ENCODE results near the gene TMPRSS3.

The TMPRSS3 gene

DNA sequence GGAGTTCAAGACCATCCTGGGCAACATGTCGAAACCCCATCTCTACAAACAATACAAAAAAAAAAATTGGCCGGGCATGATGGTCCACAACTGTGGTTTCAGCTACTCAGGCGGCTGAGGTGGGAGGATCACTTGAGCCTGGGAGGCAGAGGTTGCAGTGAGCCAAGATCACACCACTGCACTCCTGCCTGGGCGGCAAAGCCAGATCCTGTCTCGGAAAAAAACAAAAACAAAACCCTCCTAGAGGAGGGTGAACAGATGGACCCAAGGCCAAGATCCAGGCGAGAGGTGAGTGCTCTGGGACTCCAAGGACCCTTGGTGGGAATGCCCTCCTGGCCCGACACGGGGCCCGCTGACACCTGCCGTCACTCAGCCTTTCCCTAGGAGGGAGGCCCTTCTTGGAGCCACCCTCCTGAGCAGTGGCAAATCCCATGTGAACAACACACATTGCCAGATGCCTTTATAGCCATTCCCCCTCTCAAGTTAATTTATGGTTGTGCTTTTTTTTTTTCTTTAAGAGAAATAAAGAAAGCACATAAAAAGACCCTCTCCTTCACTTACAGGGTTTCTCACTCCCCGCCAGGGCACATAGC, 45.4 kb downstream of the TMPRSS3 start:
- DNase-seq (ENCODE audit: low read depth): no peak

DNA sequence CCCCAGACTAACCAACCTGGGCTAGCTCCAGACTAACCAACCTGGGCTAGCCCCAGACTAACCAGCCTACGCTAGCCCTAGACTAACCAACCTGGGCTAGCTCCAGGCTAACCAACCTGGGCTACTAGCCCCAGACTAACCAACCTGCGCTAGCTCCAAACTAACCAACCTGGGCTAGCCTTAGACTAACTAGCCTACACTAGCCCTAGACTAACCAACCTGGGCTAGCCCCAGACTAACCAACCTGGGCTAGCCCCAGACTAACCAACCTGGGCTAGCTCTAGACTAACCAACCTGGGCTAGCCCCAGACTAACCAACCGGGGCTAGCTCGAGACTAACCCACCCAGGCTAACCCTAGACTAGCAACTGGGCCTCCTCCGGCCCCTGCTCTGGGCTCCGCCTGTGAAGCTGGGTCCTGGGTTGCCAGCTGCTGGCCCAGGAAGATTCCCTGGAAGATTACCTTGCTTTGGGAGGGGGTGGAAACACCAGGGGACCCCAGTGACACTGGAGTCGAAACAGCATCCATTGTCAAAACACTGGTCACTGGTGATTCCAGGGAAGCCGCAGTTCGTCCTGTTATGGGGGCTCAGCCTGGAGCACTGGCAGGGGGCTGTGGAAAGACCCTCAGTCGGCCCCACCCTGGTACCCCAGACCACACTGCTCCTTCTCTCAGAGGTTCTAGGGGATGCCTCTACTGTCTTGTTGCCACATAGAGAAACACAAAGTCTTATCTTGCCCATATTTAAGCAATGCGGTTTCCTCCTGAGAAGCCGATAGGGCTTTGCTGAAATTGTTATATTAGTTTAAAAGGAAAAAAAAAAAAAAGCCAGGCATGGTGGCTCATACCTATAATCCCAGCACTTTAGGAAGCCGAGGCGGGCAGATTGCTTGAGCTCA, 46.2 kb downstream of the TMPRSS3 start:
- no peak for DNase-seq (ENCODE audit: low read depth)

DNA sequence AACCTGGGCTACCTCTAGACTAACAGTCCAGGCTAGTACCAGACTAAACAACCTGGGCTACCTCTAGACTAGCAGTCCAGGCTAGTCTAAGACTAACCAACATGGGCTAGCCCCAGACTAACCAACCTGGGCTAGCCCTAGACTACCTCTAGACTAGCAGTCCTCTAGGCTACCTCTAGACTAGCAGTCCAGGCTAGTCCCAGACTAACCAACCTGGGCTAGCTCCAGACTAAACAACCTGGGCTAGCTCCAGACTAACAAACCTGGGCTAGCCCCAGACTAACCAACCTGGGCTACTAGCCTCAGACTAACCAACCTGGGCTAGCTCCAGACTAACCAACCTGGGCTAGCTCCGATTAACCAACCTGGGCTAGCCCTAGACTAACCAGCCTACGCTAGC, 47.1 kb downstream of the TMPRSS3 start:
- DNase-seq (ENCODE audit: low read depth): no peak

DNA sequence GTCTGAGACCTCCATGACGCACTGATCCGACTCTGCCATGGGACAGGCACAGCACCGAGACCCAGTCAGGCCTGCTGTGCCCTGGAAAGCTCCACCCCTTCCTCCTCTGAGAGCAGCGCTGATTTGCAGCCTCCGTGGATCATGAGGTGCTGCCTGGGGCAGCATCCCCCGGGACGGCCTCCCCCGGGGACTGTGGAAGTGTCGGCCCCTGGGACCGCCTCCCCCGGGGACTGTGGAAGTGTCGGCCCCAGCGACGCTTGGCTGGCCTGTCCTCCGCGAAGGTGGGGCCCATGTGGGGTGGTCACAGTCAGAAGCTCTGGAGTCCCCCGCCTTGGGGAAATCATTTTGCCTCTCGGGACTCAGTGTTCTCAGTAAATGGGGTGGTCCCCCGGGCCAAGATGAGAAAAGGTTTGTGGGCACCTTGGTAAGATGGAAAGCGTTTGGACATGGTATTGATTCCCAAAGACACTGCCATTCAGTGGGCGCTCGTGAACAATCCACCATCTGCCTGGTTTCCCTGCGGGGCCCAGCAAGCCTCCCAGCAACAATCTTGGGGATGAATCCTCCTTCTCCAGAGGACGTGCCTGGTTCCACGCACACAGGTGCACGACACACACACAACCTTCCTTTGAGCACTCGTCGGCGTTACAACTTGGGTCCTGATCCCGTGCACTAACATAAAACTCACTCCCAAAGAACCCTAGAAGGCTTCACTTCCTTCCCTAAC, 48.1 kb downstream of the TMPRSS3 start:
- no peak for DNase-seq (ENCODE audit: low read depth)

DNA sequence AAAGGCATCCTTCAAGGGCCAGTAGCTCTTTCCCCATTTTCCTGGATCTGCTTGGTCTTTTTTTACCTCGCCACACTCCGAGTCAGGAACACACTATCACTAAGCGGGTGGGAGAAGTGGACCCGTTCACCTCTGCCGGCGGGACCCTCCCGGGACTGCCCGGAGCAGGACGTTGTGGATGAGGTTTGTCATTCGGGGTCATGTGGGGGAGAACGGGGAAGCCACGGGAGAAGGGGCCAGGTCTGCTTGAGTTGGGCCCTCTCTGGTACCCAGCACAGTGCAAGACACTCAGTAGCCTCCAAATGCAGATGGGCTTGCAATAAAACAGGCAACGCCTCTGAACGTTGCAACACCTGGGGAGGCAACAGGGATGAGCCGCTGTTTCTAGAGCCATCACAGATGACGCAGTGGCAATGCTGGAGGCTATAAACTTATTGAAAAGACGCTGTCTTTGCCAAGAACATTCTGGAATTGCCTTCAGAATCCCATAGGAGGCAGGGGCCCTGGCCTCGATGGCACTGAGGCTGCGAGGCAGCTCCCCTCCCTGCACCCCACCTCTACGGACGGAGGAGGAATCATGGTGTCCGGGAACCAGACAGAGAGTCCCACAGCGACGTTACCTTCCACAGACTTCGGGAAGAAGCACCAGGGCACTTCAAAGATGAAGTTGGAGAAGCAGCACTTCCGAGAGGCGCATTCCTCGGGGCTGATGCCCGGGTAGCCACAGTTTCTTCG, 48.8 kb downstream of the TMPRSS3 start:
- DNase-seq (ENCODE audit: low read depth): no peak

DNA sequence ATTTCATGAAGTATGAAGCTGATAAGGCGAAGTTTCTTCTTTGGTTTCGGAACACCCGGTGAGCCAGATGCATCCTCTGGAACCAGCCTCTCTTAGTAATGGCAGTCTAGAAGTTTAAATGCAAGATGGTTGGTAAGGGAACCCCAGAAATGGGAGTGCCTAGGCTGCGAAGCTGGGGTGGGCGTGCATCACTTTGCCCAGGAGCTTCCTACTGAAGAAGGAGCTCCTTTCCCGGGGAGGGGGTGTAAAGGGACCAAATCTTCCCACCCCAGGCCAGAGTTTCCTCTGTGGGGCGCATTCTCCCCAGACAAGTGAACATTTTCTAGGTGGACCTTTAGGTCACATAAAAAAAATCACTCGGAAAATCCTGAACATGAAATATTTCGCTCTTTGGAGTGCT, 49.4 kb downstream of the TMPRSS3 start:
- no peak for DNase-seq (ENCODE audit: low read depth)

DNA sequence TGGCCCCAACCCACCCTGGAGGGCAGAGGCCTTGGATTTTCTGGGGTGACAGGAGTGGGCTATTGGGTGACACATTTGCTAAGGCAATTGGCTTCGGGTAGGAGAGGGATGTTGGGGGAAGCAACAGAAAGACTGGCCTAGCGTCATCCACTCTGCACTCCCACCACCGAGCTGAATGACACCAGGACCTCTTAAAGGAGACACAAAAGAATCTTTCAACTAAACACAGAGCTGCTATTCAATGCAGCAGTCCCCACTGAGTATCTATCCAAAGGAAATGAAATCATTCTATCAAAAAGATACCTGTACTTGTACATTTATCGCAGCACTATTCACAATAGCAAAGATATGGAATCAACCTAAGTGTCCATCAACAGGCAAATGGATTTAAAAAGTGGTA, 51.2 kb downstream of the TMPRSS3 start:
- no peak for DNase-seq (ENCODE audit: low read depth)

DNA sequence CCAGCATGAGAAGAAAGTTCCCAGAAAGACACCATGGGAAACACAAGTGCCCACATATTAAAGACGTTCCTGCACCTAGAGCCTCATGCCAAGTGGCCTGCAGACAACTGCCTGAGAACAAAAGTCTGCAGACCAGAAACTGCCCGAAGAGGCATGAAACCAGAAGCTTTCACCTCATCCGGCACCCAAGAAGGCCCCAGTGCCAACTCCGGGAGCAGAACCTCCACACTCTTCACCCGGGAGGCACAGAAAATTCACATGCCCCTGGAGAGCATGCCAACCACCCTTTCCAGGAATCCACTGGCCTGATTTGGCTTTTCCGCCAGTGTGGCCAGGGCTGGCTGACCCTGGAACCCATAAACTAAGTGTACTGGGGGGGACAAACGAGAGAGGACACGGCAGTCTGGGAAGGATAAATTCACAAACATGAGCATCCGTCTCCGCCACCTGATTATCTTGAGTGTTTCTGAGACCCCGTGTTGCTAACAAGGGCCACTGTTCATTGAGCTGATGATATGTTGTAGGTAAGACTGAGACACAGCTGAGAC, 51.8 kb downstream of the TMPRSS3 start:
- DNase-seq (ENCODE audit: low read depth): no peak

DNA sequence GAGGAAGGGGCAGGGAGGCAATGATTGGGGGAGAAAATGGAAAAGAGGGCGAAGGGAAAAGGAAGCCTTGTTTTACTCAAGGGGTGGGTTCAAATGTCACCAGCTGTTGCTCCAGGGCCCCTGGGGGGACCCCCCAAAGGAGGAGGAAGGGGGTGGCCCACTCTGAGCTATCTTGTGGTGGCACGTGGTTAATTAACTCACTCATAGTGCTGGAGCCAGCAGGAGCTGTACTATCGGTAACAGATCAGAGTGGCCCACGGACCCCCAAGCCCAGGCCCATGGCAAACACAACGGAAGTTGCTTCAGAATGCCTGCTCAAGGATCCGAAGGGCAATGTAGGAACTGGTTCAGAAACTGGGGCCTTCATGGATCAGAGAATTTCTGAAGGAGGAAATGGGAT, 52.3 kb downstream of the TMPRSS3 start:
- no peak for DNase-seq (ENCODE audit: low read depth)

DNA sequence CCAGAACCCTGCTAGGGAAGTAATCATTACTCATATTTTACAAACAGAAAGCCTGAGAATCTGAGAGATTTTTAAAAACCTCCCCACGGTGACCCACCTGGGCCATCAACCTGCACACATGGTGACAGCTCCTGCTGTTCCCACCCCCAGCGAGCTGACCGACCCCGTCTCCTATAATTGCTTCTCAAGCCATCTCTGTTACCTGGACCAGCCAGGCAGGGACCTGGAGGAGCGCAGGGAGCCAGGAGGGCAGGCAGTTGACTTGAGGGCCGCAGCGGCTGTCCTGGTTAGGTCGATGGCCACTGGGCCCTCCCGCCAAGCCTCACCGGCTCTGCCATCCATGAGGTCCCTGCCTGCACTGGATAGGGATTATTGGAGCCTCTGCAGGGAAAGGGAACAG, 52.8 kb downstream of the TMPRSS3 start:
- no peak for DNase-seq (ENCODE audit: low read depth)

DNA sequence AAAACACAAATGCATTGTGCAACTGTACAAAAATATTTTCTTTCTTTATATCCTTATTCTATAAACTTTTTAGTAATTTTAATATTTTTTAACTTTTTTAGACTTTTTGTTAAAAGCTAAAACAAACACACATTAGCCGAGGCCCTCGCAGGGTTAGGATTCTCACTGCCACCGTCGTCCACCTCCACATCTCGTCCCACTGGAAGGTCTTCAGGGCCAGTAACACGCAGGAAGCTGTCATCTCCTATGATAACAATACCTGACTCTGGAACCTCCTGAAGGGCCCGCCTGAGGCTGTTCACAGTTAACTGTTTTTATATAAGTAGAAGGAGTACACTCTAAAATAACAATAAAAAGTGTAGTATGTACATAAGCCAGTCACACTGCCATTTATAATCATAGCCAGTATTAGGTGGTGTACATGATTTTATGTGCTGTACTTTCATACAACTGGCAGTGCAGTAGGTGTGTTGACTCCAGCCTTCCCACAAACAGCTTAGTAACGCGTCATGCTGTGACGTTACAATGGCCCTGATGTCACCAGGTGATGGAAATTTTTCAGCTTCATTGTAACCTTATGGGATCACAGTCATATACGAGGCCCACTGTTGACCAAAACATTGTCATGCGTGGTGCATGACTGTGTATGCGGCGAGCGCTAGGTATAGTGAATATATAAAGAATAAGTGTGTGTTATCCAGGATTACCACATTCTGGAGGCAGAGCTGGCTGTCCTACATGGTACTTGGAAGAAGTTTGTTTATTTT, 53.9 kb downstream of the TMPRSS3 start:
- no peak for DNase-seq (ENCODE audit: low read depth)

DNA sequence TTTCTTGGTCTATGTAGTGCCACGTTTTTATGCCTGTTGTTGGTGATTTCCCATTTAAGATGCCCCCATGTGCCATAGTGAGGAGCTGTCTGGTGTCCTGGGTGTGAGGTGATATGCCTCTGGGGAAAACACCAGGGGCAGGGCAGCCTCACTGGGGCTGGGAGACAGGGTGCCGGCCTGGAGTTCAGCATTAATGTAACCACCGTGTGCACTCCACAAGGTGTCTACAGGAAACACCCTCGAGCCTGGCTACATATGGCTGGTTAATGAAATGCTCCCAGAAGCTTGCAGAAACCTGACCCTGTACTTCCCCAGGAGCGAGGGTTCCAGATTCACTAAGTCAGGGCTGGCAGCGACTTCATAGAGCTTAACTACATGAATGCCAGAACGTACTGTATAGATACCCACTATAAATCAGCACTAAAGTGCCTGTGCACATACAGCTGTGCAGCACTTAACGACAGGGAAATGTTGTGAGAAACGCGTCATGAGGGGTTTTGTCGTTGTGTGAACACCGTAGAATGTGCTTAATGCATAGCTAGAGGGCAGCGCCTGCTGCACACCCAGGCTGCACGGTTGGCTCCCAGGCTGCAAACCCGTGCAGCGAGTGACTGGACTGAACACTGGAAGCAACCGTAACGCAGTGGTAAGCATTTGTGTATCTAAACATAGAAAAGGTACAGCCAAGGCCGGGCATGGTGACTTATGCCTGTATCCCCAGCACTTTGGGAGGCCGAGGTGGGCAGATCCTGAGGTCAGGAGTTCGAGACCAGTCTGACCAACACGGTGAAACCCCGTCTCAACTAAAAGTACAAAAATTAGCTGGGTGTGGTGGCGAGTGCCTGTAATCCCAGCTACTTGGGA, 55.4 kb downstream of the TMPRSS3 start:
- DNase-seq (ENCODE audit: low read depth): no peak

DNA sequence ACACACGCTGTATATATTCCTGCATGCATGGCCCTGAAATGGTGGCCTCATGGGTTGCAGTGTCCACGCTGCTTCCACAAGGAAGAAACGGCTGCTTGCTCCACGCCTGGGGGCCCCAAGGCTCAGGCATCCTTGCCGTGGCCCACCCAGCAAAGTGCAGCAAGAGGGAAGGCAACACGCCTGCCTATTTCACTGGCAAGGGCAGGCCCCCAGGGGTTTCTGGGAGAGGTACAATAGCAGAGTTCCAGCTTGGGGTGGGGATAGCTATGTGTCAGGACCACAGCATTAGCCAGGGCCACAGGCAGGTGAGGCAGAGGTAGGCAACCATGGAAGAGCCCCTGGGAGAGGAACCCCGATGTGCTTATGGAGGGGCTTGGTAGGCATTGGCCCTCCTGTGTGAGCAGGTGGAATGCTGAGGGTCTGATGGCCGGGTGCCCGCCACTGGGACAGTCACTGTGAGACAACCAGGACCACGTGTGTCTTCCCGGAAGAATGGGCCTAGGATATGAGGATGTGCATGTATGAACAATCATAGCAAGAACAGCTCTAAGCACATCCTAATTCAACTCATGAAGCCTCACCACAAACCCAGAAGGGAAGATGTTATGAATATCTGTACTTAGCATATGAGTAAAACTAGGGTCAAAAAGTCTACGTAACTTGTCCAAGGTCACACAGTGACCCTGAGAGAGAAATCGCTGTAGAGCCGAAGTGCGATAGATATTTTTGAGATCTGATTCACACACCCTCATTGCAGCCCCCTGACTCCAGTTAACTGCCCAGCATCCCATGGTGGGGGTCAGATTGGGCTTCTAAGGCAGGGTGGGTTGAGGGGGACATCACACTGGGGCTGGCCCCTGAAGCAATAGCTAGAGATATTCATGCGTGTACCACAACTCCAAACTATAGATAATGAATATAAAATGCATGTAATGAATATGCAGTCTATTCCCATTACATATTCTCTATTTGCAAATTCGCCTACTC, 56.8 kb downstream of the TMPRSS3 start:
- no peak for DNase-seq (ENCODE audit: low read depth)

DNA sequence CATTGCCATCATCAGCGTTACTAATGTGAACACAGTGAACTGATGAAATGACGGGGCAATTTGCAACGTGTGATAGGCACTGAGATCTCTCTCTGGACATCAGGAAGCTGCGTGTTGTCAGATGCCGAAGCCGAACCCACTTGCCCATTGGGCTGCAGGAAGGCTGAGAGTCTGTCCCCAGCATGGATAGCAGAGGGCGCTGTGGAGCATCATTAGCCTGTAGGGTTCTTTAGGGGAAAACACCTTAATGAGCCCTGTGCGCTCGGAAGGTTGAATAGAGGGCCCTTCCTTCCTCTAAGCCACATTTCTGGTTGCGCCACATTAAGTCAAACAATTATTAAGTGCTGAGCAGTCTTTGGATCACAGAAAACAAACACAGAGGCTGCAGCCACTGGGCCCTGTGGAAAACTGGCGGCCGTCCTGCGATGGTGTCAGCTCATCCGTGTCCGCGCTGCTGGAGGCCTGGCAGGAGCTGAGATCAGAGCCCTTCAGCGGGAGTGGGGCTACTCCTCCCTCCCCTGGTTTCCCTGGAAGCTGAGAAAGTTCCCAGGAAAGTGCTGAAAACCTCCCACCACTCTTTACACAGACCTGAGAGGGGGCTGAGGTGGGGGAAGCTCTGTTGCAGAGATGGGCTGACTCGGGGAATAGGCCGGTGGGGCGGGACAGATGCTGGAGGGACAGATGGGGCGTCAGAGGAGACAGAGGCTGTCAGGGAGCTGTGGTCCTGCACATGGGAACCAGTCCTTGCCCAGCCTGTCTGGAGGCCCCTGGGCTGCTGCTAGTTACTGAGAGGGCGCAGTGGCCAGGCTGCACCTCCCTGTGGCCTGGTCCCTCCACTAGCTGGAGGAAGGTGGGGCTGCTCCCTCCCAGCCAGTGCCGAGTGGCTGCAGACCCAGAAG, 57.8 kb downstream of the TMPRSS3 start:
- DNase-seq (ENCODE audit: low read depth): peak; percentile 45

DNA sequence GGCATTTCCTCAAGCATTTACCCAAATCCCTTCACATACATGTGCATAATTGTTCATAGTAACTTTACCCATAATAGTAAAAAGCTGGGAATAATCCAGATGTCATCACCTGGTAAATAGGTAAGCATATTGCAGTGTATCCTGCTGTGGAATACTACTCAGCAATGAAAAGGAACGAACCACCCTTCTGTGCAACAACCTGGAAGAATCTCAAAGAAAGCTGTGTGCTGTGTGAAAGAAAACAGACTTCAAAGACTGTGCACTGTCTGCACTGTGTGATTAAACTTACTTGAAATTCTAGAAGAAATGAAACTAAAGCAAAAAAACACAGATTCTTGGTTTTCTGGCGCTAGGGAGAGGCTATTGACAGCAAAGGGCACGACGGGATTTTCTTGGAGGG, 58.6 kb downstream of the TMPRSS3 start:
- DNase-seq (ENCODE audit: low read depth): no peak

DNA sequence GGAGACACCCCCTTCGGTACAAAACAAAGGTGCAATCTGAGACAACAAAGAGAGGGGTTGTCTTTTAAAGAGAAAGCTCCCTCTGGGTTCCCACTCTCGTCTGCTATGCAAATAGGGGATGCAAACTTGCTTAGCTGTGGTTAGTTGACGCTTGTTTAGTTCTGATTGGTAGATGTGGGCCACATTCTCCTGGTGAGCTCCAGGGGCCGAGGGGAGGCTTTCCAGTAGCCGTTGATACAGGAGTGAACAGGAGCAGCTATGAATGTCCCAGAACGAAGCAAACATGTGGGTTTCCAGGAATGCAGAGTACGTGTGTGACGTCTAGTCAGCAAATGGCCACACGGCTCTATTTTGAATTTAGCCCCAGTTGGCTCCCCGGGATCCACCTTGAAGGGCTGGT, 59.8 kb downstream of the TMPRSS3 start:
- no peak for DNase-seq (ENCODE audit: low read depth)

DNA sequence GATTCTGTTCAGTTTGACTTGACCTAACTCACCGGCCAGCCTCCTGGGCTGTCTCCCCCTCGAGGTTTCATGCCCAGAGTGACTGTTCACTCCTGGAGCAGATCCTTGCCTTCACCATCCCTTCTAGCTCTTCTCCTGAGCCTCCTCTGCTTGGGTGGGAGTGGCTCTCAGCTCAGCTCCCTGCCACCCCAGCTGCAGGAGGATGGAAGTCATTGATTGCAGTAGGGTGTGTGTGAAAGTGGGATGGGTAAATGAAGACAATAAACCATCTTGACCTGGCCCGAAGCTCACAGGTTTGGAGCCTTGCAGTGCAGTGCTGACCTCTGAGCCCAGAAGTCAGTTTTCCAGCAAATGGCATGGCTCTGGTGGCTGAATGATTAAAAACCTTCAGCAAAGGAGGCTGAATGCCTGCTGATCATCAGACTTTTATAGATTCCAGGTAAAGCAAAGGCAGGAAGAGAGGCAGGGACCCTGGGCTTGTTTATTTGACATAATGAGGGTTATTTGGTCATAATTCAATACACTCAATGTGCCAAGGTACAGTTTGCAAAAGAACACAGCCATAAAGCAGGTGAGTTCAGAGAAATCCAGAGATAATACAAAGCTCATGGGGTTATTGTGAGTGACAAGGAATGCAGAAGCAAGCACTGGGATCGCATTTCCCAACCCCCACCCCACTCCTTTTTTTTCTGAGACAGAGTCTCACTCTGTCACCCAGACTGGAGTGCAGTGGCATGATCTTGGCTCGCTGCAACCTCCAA, 63.1 kb downstream of the TMPRSS3 start:
- DNase-seq (ENCODE audit: low read depth): no peak

Measured in T-helper 22 cell (primary cell).